IMR-90 (cell line): ENCODE results near the gene NPIPA2. TPM values are rescaled to one million over a fixed set of nuclear protein-coding genes. Genes with fewer than 3 reads are reported as not detected.
"Not testable (repeated sequence)": the region's sequence is repeated elsewhere in the genome, so short reads cannot be mapped to it uniquely, and the experiment has no call there.

Experiments
- ATAC-seq: fragments of 200-7000 bp; cut with Tn5 transposase; 2 replicates; pipeline ENCODE4 v1.9.1; 2020; ENCODE audit warnings: low read depth, mild to moderate bottlenecking, moderate library complexity
- BruUV-seq: library from RNA; stranded (reverse); fragments of 400-500 nt; replicated peaks from 2 replicates; lab custom pipeline; 2021; lab: Mats Ljungman, UMichigan
- CTCF ChIA-PET: fragments of 300-600 bp; formaldehyde crosslinking; extraction: SDS; loops from one replicate; lab custom pipeline; 2021; ENCODE audit warnings: antibody characterized with exemption; lab: Yijun Ruan, JAX
- POLR2A ChIA-PET: fragments of 300-600 bp; sonication (Branson Sonifier 250); formaldehyde crosslinking; loops from one replicate; lab custom pipeline; 2022; ENCODE audit warnings: antibody characterized with exemption; ENCODE audit not compliant: unreplicated experiment; lab: Charles Lee
- DNase-seq: peaks from one replicate; pipeline ENCODE4 v3.0.0; 2013
- H2AFZ ChIP-seq: replicated peaks from 2 replicates; pipeline ENCODE3; 2013; ENCODE audit warnings: low read length, mild to moderate bottlenecking; ENCODE audit not compliant: poor library complexity
- H2AK5ac ChIP-seq: 2 replicates; pipeline ENCODE4 v1.6.1; 2013; ENCODE audit warnings: low read depth, low read length, inconsistent platforms
- H2AK9ac ChIP-seq: replicated peaks from 2 replicates; pipeline ENCODE3; 2013; ENCODE audit warnings: mild to moderate bottlenecking, low read depth, low read length, moderate library complexity; ENCODE audit not compliant: poor library complexity
- H2BK120ac ChIP-seq: 2 replicates; pipeline ENCODE4 v1.6.1; 2013; ENCODE audit warnings: low read depth, low read length, inconsistent platforms
- H2BK15ac ChIP-seq: 3 replicates; pipeline ENCODE4 v1.6.1; 2013; ENCODE audit warnings: low read depth, low read length, inconsistent platforms
- H2BK20ac ChIP-seq: 2 replicates; pipeline ENCODE4 v1.6.1; 2013; ENCODE audit warnings: low read depth, mild to moderate bottlenecking, inconsistent platforms, low read length, moderate library complexity
- H2BK5ac ChIP-seq: 2 replicates; pipeline ENCODE4 v1.6.1; 2013; ENCODE audit warnings: mild to moderate bottlenecking, low read depth, low read length, inconsistent platforms; ENCODE audit not compliant: poor library complexity, severe bottlenecking
- H3K14ac ChIP-seq: replicated peaks from 2 replicates; pipeline ENCODE4 v1.6.1; 2013; ENCODE audit warnings: low read depth, low read length, inconsistent platforms
- H3K18ac ChIP-seq: 2 replicates; pipeline ENCODE4 v1.6.1; 2013; ENCODE audit warnings: low read depth, low read length, control low read depth
- H3K23ac ChIP-seq: 2 replicates; pipeline ENCODE4 v1.6.1; 2013; ENCODE audit warnings: low read depth, low read length, inconsistent platforms
- H3K27ac ChIP-seq: 2 replicates; pipeline ENCODE4 v1.5.1; 2013; ENCODE audit warnings: mild to moderate bottlenecking, control low read depth, low read length; ENCODE audit not compliant: insufficient read depth
- H3K27me3 ChIP-seq: 2 replicates; pipeline ENCODE4 v1.6.1; 2013; ENCODE audit warnings: low read length; ENCODE audit not compliant: control insufficient read depth, insufficient read depth
- H3K36me3 ChIP-seq: 2 replicates; pipeline ENCODE4 v1.6.1; 2013; ENCODE audit warnings: low read length, mixed read lengths; ENCODE audit not compliant: control insufficient read depth, insufficient read depth
- H3K4ac ChIP-seq: 2 replicates; pipeline ENCODE4 v1.6.1; 2013; ENCODE audit warnings: low read depth, low read length, inconsistent platforms
- H3K4me1 ChIP-seq: 2 replicates; pipeline ENCODE4 v1.6.1; 2013; ENCODE audit warnings: low read length, mixed read lengths; ENCODE audit not compliant: control insufficient read depth, insufficient read depth
- H3K4me2 ChIP-seq: 2 replicates; pipeline ENCODE4 v1.6.1; 2013; ENCODE audit warnings: low read depth, mild to moderate bottlenecking, control low read depth, low read length, moderate library complexity
- H3K4me3 ChIP-seq: 2 replicates; pipeline ENCODE4 v1.5.1; 2013; ENCODE audit warnings: low read depth, mild to moderate bottlenecking, control low read depth, low read length, moderate library complexity; ENCODE audit not compliant: insufficient read depth
- H3K56ac ChIP-seq: 2 replicates; pipeline ENCODE4 v1.6.1; 2013; ENCODE audit warnings: low read length, inconsistent platforms; ENCODE audit not compliant: insufficient read depth; ENCODE audit errors: extremely low read depth
- H3K79me1 ChIP-seq, 2 experiments: 2 replicates each; pipeline ENCODE4 v1.6.1; 2013; ENCODE audit warnings: low read length in 2 of 2, inconsistent platforms in 1 of 2, low read depth in 1 of 2
- H3K9ac ChIP-seq: 2 replicates; pipeline ENCODE4 v1.6.1; 2013; ENCODE audit warnings: low read depth, low read length, control low read depth
- H3K9me1 ChIP-seq: 2 replicates; pipeline ENCODE4 v1.6.1; 2013; ENCODE audit warnings: low read length, inconsistent platforms; ENCODE audit not compliant: insufficient read depth
- H3K9me3 ChIP-seq: 2 replicates; pipeline ENCODE4 v1.6.1; 2013; ENCODE audit warnings: low read length; ENCODE audit not compliant: control insufficient read depth, insufficient read depth
- H4K20me1 ChIP-seq: 2 replicates; pipeline ENCODE4 v1.6.1; 2013; ENCODE audit warnings: low read length, inconsistent platforms; ENCODE audit not compliant: insufficient read depth
- H4K5ac ChIP-seq: 2 replicates; pipeline ENCODE4 v1.6.1; 2013; ENCODE audit warnings: mild to moderate bottlenecking, low read depth, low read length, control low read depth
- H4K8ac ChIP-seq, 2 experiments: 2 replicates each; pipeline ENCODE4 v1.6.1; 2013; ENCODE audit warnings: low read depth in 2 of 2, low read length in 2 of 2, control low read depth in 1 of 2, inconsistent platforms in 1 of 2
- H4K91ac ChIP-seq: 2 replicates; pipeline ENCODE4 v1.6.1; 2013; ENCODE audit warnings: low read depth, low read length, inconsistent platforms; ENCODE audit not compliant: insufficient read depth
- WGBS, 2 experiments: methylation state at CpG; one replicate each; pipeline versions ENCODE4 v1.1.5 to v1.1.7; 2013; ENCODE audit warnings: missing lambda C conversion rate in 2 of 2; ENCODE audit not compliant: insufficient read length in 1 of 2; ENCODE audit errors: extremely low coverage in 2 of 2; 5-methylcytosine and 5-hydroxymethylcytosine counted together
- dilution Hi-C: fragments of 300-500 bp; cut with HindIII; formaldehyde crosslinking; loops from one replicate; pipeline ENCODE4 v1.14.3; 2018; ENCODE audit warnings: low sequenced_read_pairs; ENCODE audit not compliant: unreplicated experiment
- in situ Hi-C: fragments of 300-500 bp; cut with MboI; formaldehyde crosslinking; loops from 3 replicates; pipeline ENCODE4 v1.14.3; 2019; ENCODE audit warnings: low sequenced_read_pairs, inconsistent platforms, mixed read lengths
- intact Hi-C: fragments of 100-400 bp; cut with micrococcal nuclease; formaldehyde crosslinking; loops from 2 replicates; pipeline ENCODE4 v1.10.0; 2022
- polyA plus RNA-seq, 3 experiments: library from polyadenylated mRNA; depleted of rRNA; stranded (reverse); fragments of >200 nt; gene quantifications; 2 replicates each; pipeline ENCODE4 v1.2.3, GENCODE V29; 2012; ENCODE audit warnings: low replicate concordance in 1 of 3
- total RNA-seq: library from RNA; depleted of rRNA; stranded (reverse); fragments of >200 nt; gene quantifications from 2 replicates; pipeline ENCODE4 v1.2.3, GENCODE V29; 2012

Gene NPIPA2
- total and polyA plus RNA-seq, 2 of the 4 experiments (the other 2 are of a cell fraction): 0.27 TPM; not detected in 1

DNA sequence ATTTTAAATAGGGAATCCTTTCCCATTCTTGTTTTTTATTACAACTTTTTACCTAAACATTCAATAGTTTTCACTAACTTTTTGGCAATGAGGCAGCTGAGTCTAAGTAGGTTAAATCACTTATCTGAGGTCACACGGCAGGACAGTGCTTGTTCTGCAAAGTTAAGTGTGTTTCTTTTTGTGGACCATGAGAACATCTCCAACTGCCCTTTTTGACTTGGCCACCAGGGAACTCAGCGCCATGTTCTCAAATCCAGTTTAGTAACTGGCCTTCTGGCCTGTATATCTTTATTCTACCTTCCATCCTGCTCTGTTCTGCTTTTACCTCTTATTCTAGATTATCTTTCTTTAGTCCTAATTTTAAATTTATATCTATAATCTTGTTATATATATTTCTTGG is 31.3 kb downstream of the NPIPA2 start:
- H3K56ac ChIP-seq, H3K36me3 ChIP-seq, H4K20me1 ChIP-seq, H3K14ac ChIP-seq, dilution Hi-C loops, H3K4me3 ChIP-seq, H2BK15ac ChIP-seq, in situ Hi-C loops, H4K8ac ChIP-seq, H2BK5ac ChIP-seq, DNase-seq, ATAC-seq, H3K9me3 ChIP-seq, H3K23ac ChIP-seq, H2AFZ ChIP-seq, H4K91ac ChIP-seq, H2BK120ac ChIP-seq, H3K4me2 ChIP-seq, CTCF ChIA-PET, H3K18ac ChIP-seq, H3K27ac ChIP-seq, POLR2A ChIA-PET, H3K79me1 ChIP-seq, H3K9me1 ChIP-seq, H2BK20ac ChIP-seq, H4K5ac ChIP-seq, H3K4ac ChIP-seq, intact Hi-C loops, BruUV-seq, H3K4me1 ChIP-seq, H2AK9ac ChIP-seq, H3K27me3 ChIP-seq, H3K9ac ChIP-seq, H2AK5ac ChIP-seq: not testable (repeated sequence)
- WGBS, 2 experiments: no CpG with 5 or more reads among the region's 2 CpGs

- H3K4me3 ChIP-seq, H3K56ac ChIP-seq, CTCF ChIA-PET, dilution Hi-C loops, H3K23ac ChIP-seq, in situ Hi-C loops, H3K9ac ChIP-seq, H3K9me1 ChIP-seq, H3K14ac ChIP-seq, H4K8ac ChIP-seq, H4K91ac ChIP-seq, H3K79me1 ChIP-seq, H2AFZ ChIP-seq, H3K27me3 ChIP-seq, H3K18ac ChIP-seq, POLR2A ChIA-PET, H2AK9ac ChIP-seq, H3K9me3 ChIP-seq, H3K4ac ChIP-seq, H3K36me3 ChIP-seq, DNase-seq, H2BK5ac ChIP-seq, H2BK15ac ChIP-seq, H2BK20ac ChIP-seq, BruUV-seq, ATAC-seq, H4K5ac ChIP-seq, H3K4me2 ChIP-seq, H2BK120ac ChIP-seq, intact Hi-C loops, H2AK5ac ChIP-seq, H4K20me1 ChIP-seq, H3K4me1 ChIP-seq, H3K27ac ChIP-seq: not testable (repeated sequence)
- WGBS, 2 experiments: no CpG with 5 or more reads among the region's 2 CpGs
Observed at GRCh38 chr16:14775624-14776023, 33.3 kb downstream of the NPIPA2 start.
